T-helper 22 cell (primary cell): Measurements from ENCODE around the gene HNRNPA3.
A peak's percentile ranks its signal among the peaks of the same experiment; 100 is the strongest.
"Not testable (repeated sequence)": the region's sequence is repeated elsewhere in the genome, so short reads cannot be mapped to it uniquely, and the experiment has no call there.

Experiments used
- DNase-seq: peaks from one replicate; pipeline ENCODE4 v3.0.0-alpha.2; 2020; ENCODE audit warnings: low read depth

HNRNPA3 gene

DNA sequence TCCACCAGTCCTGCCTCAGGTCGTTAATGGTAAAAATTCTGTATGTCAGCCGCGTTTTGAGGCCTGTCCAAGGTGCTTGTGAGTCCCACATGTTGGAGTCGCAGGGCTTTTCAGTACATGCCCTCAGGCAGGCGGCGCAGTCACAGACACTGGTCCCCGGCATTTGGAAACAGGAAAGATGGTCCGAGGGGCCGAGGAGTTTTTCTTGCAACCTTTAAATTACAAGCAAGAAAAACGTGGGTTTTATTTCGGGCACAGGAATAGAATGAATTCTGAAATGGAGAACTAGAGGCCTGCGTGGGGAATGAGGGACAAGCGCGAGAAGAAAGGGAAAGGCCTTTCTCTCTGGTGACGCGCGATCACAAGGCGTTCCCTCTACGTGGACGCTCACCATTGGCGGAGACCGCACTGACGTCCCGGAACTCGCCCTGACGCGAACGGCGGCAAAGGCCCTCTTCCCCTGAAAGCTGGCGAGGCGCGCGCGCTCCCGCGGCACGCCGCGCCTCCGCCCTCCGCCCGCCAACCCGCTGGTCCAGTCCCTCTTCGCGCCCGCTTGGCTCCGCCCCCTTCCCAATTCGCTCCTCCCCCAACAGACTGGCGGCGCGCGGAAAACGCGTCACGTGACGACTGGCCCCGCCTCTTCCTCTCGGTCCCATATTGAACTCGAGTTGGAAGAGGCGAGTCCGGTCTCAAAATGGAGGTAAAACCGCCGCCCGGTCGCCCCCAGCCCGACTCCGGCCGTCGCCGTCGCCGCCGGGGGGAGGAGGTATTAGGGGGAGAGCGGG lies at the start of gene HNRNPA3:
Gene HNRNPA3, plus strand, starts transcription at position 689 of the 785 bp plus-strand sequence. Its CDS starts 6 bp downstream, at position 695.
- peak; percentile 99 for DNase-seq

DNA sequence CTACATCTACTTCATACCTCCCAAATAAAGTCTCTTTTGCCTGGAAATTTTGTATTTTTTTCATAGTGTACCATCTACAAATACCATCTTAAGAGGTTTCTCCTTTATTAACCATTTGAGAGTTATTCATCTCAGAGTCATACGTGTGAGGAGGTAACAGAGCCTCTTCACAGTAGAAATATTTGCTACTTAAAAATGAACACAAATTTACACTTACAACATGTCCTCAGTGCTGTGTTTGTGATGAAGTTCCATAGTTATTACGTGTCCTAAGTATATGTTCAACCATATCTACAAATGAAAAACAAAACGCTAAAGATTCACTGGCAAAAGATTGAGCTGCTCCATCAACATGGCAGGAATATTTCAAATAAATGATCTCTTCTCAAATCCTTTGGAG lies 48.5 kb upstream of the HNRNPA3 start:
- no peak for DNase-seq

DNA sequence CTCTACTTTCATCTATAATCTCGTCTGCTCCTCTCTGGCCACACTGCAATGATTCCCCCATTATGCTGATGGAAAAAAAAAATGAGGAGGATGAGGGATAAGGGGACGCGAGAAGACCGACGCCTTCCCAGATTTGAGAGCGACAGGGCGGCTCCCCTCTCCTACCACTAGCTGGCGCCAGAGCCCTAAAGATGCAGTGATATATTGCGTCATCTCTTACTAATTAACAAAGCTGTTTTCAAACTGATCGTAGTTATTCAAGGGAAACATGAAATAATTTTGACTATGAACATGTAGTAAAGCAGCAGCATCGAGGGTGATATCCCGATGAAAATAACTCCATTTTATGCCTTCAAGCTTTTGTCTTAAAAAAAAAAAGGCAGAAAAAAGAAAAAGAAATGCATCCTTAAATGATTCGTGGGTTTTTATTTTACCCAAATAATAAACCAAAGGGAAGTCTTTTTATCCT lies 48.0 kb upstream of the HNRNPA3 start:
- DNase-seq, result peak; percentile 51

DNA sequence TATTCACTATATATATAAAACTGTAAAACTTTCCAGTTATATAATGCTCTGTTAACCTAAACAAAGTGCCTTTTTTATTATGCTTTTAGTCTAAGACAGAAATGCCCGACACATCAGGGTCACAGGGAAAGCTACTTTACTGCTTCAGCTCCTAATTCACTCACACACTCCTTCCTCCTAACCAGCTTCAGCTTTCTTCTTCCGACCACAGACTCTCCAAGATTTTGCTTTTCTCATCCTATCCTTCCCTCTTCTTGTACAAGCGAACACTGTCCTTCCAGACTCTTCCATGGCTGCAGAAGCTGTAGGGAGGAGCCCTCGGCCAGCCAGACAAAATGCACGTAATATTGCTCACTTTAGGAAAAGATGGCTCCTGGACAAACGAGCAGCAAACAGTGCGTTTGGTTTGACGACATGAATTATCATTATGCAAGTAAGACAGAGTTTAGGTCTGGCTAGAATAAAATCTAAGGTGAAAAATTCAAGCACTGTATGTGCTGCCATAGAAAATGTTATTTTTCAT lies 47.5 kb upstream of the HNRNPA3 start:
- no peak for DNase-seq

- no peak for DNase-seq
Measured at GRCh38 chr2:177165721-177166711, 46.6 kb upstream of the HNRNPA3 start.

GRCh38 chr2:177169810-177170514 lies 42.6 kb upstream of the HNRNPA3 start:
- DNase-seq, result no peak

- no peak for DNase-seq
Measured at GRCh38 chr2:177171418-177171865, 41.2 kb upstream of the HNRNPA3 start.

DNA sequence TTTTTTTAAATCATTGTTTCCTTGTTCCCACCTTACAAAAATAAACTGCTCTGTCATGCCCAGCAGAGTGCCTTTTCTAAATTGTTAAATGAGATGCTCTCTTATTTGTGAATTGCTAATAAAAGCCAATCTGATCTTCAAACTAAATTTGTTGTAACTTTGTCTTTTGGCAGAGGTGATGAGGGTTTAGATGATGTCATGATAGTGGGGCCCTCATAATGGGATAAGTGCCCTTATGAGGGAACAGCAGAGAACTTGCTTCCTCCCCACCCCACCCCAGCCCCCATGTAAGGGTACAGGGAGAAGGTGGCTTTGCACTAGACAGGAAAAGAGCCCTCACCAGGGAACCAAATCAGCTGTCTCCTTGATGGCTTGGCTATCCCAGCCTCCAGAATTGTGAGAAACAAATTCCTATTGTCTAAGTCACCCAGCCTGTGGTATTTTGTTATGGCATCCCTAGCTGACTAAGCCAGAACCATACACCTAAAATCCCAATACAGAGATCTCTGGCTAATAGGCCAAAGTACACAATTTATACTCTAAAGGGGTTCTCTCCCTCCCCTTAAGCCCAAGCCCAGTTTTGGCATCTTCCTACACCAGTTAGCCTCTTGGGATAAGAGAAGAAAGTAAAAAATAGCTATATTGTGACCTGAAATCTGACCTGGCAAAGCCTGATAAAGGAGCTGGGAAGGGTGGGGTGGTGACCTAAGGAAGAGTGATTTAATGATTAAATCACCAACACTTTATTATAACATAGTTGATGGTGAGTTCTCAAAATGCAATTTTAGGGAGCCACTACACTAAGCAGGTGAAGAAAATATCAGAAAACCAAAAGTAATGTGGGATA lies 40.3 kb upstream of the HNRNPA3 start:
- DNase-seq, result no peak

GRCh38 chr2:177174486-177174885 lies 38.1 kb upstream of the HNRNPA3 start:
- no peak for DNase-seq

DNA sequence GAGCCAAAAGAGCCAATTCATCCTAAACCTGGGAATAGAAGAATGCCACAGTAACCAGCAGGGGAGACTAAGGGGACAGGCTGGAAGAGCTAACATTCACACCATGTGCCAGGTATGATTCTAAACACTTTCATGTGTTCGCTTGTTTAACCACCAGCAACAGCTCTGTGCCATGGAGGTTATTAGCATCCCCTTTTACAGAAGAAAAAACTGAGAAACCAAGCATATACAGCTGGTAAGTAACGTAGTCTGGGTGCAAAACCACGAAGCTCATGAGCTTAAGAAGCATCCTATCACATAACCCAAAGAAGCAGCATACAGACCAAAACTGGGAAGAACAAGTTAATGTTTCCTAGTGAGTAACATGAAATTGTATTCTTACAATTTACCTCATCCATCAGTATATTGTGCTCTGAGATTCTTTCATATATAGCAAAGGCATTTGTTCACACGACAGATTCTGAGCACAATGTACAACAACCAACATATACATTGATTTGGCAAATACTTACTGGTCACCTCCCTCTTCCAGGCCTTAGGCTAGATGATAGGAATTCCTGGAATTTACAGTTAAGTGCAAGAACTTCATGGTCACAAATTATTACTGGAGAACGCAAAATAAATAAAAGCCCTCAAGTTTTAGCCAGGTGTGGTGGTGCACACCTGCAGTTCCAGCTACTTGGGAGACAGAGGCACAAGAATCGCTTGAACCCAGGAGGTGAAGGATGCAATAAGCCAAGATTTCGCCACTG lies 36.5 kb upstream of the HNRNPA3 start:
- no peak for DNase-seq

GRCh38 chr2:177178797-177179196 lies 33.8 kb upstream of the HNRNPA3 start:
- DNase-seq, result no peak

GRCh38 chr2:177179227-177179626 lies 33.4 kb upstream of the HNRNPA3 start:
- no peak for DNase-seq

- not testable (repeated sequence) for DNase-seq
Measured at GRCh38 chr2:177179671-177180070, 32.9 kb upstream of the HNRNPA3 start.

DNA sequence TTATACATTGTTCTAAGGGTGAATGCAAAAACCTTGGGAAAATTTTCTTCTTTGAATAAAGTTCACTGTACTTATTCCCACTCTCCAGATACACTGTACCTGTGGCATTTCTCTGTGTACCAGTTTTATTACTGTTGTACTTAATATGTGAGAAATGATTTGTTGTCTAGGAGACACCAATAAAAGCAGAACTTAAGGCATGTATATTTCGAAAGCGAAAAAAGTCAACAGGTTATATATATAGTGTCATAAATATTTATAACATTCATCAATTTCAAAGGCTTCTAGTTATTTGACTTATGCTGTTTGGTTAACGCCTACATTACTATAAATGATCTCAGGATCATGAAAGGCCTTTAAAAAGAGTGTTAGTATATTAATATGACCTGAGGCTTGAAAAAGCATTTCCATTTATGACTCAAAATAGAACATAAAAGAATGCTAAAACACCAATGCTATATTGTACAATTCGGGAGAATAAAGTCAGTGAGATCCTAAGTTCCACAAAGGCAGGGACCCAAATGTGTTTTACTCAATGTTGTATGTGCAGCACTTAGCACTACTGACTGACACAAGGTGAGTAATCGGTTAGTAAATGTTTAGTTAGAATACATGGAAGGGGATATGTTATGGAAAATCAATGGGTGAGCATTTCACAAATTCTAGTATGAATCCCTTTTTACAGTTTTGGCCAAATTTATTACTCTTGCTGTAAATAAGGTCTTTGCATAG lies 32.2 kb upstream of the HNRNPA3 start:
- no peak for DNase-seq

DNA sequence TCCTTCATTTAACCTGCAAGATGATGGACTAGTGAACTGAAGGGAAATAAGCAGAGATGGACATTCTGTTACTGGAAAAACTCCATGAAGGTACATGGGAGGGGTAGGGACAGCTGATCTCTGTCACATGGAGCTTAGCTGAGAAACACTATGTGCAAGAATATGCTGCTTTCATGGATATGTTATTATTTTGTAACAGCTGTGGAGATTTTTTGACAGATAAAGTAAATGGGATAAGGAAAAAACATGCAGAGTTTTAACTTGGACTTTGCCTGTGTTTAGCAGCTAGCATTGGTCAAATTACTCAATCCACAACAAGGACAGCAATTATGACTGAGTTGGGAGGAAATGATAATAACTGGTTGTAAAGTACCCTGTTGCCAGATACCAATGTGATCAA lies 28.7 kb upstream of the HNRNPA3 start:
- DNase-seq, result no peak

DNA sequence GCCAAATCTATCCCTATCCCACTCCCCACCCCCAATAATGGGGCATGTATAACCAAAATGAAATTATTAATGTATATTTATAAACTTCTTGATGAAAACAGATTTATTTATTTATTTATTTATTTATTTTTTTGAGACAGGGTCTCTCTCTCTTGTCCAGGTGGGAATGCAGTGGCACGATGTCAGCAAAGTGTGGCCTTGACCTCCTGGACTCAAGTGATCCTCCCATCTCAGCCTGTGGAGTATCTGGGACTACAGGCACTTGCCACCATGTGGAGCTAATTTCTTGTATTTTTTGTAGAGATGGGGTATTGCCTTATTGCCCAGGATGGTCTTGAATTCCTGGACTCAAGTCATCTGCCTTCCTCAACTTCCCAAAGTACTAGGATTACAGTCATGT lies 28.0 kb upstream of the HNRNPA3 start:
- no peak for DNase-seq

- not testable (repeated sequence) for DNase-seq
Measured at GRCh38 chr2:177186038-177186437, 26.6 kb upstream of the HNRNPA3 start.

DNA sequence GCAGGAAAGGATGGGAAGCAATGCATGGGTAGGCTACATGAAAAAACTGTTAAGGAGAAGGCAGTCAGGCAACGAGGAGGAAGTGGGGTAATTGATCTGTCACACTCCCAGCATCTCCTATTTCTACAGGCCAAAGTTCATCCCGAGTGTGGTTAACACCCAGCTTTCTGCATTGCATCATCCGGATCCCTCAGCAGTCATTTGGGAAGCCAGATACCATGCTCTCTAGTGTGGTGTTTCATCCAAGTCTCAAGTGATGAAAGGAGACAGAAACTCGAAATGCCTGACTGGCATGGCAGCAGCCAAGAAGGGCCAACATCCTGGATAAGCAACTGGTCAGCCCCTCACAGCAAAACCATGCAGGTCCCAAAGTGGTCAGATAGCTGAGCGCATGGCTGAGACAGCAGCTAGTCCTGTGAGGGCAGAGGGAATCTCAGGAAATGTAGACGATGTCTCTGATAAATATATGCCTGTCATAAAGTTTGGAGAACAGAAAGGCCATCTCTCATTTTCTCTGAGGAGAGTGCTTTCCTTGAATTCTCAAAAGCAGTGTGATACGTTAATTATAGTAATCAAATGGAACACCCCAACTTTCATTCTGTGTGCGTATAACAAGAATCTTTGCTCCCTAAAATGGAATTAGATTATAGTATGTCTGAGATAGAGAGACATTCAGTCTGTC lies 24.8 kb upstream of the HNRNPA3 start:
- no peak for DNase-seq
